GM21360 (cell line): Measurements from ENCODE around the gene CUX1.

Source experiments
- ATAC-seq: cut with Tn5 transposase; IDR thresholded peaks from one replicate; pipeline ENCODE4 v1.9.1; 2021; ENCODE audit warnings: mild to moderate bottlenecking, moderate library complexity; ENCODE audit not compliant: unreplicated experiment

Gene CUX1

DNA sequence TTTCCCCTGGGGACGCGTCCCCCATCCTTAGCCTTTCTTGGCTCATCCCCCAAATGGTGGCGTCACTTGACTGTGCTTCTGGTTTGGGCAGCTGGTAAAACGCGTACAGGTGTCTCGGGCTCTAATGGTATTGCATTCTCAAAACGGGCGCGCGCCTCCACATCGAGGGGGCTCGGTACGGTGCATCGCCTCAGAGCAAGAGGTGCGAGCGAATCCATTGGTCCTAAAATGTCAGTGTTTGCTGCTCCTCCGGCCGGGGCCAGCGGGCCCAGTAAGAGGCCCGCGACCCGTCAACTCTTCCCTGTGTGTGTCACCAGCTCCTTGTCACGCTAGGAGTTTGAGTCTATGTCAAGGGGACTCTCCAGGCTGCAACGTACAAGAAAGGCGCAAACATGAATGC, 378.6 kb downstream of the CUX1 start:
- ATAC-seq = no peak

DNA sequence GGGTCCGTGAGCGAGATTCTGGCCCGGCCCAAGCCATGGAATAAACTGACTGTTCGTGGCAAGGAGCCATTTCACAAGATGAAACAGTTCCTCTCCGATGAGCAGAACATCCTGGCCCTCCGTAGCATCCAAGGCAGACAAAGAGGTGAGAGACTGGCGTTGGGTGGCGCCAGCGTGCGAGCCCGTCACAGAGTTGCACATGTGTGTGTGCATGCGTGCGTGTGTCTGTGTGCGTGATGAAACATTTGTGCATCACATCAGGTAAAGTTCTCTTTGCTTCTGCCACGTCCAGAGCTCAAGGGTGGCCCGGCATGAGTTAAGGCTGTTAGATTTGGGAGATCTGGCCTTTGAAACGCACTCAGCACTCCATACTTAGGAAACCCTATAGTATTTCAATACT, 379.7 kb downstream of the CUX1 start:
- ATAC-seq = no peak

GRCh38 chr7:102197599-102197998, 380.2 kb downstream of the CUX1 start:
- ATAC-seq = no peak

GRCh38 chr7:102198417-102198956, 381.1 kb downstream of the CUX1 start:
- no peak for ATAC-seq

GRCh38 chr7:102201576-102201975, 384.1 kb downstream of the CUX1 start:
- no peak for ATAC-seq

DNA sequence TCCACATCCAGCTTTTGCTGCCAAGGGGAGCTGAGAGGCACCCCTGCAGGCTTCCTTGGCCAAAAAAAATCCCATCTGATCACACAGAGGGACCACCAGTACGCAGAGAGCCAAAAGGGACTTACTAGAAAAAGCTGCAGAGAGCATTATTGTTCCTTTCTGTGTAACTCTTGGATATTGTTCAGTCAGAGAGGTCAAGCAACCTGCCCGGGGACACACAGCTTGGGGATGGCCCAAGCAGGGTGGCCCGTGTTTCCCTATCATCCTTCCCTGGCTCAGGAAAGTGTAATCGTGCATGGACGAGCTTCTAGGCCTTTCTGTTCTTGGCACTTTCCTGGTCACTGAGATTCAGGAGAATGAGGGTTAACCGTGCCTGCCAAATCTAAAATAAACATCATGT, 385.1 kb downstream of the CUX1 start:
- ATAC-seq = no peak

DNA sequence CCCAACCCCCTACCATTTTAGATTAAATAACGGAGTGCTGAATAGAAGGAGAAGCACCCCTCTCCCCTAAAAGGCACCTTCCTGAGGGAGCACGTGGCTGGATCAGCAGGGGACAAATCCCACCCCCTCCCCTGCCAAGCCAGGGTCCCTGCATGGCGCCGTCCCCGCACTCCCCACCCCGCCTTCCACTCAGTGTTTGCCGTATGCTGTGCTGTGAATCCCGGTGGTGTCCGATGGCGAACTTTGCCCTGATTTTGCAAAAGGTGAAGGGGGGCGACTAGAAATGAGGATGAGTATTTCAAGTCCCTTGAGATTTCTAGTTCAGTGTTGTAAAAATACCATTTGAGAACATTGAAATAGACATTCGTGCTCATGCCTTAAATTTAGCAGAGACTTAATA, 385.8 kb downstream of the CUX1 start:
- no peak for ATAC-seq

- no peak for ATAC-seq
Measured at GRCh38 chr7:102204212-102204611, 386.8 kb downstream of the CUX1 start.

GRCh38 chr7:102205915-102206314, 388.5 kb downstream of the CUX1 start:
- no peak for ATAC-seq

DNA sequence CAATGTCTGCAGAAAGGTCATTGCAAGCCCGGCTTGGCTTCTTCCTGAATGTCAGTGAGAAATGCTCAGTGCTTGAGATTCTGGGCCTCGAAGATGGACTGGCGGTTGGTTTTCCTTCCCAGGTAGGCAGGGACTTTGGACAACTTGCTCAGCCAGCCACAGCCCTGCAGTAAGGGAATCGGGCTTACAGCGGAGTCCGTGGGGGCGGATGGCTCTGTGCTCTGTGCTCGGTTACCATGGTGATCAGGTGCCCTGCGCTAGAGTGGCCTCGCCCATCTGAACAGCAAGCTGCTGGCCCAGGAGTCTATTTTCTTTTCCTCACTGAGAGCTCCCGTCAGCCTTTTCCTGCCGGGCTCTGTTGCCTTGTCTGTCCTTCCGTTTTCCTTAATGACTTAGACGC, 391.4 kb downstream of the CUX1 start:
- no peak for ATAC-seq

DNA sequence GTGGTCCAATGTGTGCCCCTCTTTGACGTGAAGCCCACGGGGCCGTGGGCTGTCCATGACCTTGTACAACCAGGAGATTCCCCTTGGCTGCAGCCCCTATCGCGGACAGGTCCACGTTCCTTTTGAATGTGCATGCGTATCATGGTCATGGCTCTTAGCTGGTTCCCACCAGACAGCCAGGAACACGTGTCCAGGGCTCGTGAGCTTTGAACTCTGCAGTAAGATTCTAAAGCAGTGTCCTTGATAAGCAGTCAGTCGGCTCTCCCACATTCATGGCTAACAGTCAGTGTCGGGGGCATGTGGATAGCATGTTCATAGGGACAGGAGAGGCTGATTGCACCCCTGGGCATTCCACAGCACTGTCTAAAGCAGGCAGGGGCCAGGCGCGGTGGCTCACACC, 393.4 kb downstream of the CUX1 start:
- ATAC-seq = no peak

GRCh38 chr7:102211590-102212550, 394.4 kb downstream of the CUX1 start:
- ATAC-seq = no peak

DNA sequence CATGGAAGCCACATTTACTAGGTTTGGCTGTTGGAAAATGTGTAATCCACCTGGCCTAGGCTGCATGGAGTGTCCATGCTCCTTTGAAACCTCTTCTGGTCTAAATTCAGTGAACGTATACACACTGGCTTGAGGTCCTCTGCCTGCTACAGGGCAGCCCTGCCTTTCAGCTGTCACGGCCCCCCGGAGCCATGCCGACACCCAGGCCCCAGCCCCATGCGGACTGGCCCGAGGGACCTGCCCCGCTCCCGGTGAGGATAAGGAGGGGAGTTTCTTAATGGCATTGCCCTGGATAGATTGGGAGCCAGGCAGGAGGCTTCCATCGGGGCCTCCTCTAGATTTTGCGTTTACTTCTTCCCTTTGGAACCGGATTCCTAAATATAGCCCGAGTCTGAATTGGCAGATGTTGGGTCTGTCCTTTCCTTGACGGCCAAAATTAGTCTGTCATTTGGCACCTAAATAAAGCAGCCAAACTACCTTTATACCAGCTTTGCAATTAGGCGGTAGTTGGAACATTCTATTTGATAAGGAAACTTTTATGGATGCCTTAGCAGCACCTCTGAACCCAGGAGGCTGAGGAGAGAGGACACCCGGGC, 397.1 kb downstream of the CUX1 start:
- ATAC-seq = no peak

GRCh38 chr7:102215256-102215655, 397.8 kb downstream of the CUX1 start:
- no peak for ATAC-seq

DNA sequence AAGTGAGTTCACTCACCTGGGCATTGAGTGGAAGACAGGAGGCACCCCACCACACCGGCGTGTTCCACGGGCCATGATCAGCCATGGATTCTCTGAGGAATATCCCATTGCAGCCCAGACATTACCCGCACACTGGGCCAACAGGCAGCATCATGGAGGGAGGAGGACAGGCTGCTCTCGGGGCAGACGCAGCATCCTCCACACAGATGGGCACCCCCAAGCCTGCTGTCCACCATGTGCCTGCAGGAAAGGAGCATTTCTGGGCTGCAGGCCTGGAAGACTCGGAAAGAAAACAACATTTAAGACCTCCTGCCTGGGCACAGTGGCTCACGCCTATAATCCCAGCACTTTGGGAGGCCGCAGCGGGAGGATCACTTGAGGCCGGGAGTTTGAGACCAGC, 398.3 kb downstream of the CUX1 start:
- no peak for ATAC-seq

GRCh38 chr7:102216573-102217314, 399.3 kb downstream of the CUX1 start:
- ATAC-seq = no peak

DNA sequence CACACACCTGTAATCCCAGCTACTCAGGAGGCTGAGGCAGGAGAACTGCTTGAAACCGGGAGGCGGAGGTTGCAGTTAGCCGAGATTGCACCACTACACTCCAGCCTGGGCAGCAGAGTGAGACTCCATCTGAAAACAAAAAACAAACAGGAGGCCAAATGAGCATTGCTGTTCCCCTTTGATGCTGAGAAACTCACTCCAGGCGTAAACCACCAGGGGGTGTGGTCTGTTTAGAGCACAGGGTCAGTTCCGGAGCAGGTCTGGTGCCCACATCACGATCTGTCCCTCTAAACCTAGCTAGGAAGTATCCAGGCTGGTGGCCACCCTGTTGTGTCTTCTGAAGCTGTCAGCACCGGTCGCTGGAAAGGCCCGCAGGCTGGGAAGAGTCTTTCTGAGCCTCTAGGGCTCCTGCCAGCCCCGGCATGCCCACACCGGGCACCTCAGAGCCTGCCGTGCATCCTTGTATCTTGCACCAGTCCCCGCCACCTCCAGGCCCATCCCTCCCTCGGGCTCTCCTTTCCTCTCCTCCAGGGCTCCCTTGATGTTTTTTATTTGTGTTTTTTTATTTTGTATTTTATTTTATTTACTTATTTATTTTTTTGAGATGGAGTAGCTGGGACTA, 402.9 kb downstream of the CUX1 start:
- no peak for ATAC-seq

DNA sequence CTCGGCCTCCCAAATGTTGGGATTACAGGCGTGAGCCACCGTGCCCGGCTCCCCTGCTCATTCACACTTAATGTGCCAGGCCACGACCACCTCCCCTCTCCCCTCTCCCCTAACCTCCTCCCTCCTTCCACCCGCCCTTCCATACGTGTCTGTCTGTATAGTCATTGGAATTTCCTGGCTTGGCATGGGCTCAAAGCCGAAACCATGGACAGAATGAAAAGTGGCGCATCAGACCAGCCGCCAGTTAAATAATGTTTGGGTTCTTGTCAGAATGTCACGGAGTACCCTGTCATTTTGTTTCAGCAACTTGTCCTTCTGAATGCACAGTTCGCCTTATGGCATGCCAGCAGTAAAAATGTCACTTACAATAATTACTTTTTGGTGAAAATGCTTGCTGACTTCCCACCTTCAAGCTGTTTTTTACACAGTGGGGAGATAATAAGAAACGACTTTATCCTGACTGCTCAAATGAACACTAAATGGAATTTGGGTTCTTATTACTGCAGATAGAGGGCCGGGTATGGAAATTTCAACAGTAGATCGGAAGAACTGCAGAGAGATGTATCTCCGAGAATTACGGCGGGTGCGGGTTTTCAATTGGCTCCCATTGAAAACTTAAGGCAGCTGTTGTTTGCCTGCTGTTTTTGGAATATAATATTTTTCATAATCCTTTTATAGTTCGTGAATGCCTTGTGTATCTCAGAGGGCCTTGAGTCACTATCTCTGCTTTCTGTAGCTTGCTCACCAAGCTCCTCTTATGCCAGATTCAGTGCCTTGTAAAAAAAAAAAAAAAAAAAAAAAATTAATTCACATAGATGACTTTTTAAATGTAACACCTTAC, 403.8 kb downstream of the CUX1 start:
- no peak for ATAC-seq

GRCh38 chr7:102221961-102222360, 404.5 kb downstream of the CUX1 start:
- ATAC-seq = no peak

- ATAC-seq = no peak
Measured at GRCh38 chr7:102222445-102222844, 405.0 kb downstream of the CUX1 start.
